GM21367 (cell line): ENCODE measurements around the gene ZNF345.

Experiments used
- ATAC-seq: cut with Tn5 transposase; IDR thresholded peaks from one replicate; pipeline ENCODE4 v1.9.1; 2021; ENCODE audit not compliant: unreplicated experiment

The ZNF345 gene

GRCh38 chr19:36916991-36917390, 66.3 kb downstream of the ZNF345 start:
- no peak for ATAC-seq

- ATAC-seq = no peak
Observed at GRCh38 chr19:36918090-36918489, 67.4 kb downstream of the ZNF345 start.
